Panc1 (cell line): ENCODE measurements around the gene TGM4.

Source experiments
- POLR2AphosphoS5 ChIP-seq: IDR thresholded peaks from 2 replicates; pipeline ENCODE4 v1.6.1; 2012; ENCODE audit warnings: mild to moderate bottlenecking, low read depth, low read length, moderate library complexity
- TF ChIP-seq, protein P1 (sequence below): fragments of 450-650 bp; IDR thresholded peaks from 2 replicates; pipeline ENCODE4 v1.5.1; 2017; ENCODE audit warnings: mild to moderate bottlenecking

DNA sequence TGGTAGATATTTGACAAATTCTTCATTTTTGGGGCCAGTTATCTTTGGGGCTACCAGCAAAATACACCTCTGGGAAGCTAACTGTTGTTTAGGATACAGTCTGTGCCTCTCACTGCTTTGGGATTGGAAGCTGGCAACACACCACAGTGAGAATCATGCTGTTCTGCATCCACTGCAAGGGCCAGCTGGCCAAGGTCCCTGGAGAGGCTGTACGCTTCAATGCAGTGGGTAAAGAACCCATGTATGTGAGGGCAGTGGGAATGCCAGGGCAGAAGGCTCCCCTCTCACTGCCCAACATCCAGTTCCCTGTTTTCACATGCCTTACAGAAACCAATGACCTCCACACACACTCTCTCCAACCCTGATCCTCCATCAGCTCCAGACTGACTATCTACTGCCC is 81.5 kb downstream of the TGM4 start:
- TF ChIP-seq, protein P1, sequence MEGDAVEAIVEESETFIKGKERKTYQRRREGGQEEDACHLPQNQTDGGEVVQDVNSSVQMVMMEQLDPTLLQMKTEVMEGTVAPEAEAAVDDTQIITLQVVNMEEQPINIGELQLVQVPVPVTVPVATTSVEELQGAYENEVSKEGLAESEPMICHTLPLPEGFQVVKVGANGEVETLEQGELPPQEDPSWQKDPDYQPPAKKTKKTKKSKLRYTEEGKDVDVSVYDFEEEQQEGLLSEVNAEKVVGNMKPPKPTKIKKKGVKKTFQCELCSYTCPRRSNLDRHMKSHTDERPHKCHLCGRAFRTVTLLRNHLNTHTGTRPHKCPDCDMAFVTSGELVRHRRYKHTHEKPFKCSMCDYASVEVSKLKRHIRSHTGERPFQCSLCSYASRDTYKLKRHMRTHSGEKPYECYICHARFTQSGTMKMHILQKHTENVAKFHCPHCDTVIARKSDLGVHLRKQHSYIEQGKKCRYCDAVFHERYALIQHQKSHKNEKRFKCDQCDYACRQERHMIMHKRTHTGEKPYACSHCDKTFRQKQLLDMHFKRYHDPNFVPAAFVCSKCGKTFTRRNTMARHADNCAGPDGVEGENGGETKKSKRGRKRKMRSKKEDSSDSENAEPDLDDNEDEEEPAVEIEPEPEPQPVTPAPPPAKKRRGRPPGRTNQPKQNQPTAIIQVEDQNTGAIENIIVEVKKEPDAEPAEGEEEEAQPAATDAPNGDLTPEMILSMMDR = no peak
- no peak for TF ChIP-seq POLR2AphosphoS5
